HL-60 (cell line): ENCODE measurements around the gene ABCD1.

Experiments
- DNase-seq, 2 experiments: peaks; one replicate each; pipeline ENCODE4 v3.0.0-alpha.2; 2010 to 2020; ENCODE audit warnings: low read depth in 1 of 2, low spot score in 1 of 2
- H3K27ac ChIP-seq: fragments of 250-450 bp; sonication (Bioruptor Pico); replicated peaks from 2 replicates; pipeline ENCODE4 v1.5.1; 2020; ENCODE audit warnings: mild to moderate bottlenecking, moderate library complexity
- H3K27me3 ChIP-seq: fragments of 250-450 bp; sonication (Bioruptor Pico); 2 replicates; pipeline ENCODE4 v1.5.1; 2021; ENCODE audit warnings: mild to moderate bottlenecking, moderate library complexity; ENCODE audit not compliant: insufficient read depth, poor library complexity, severe bottlenecking
- H3K4me3 ChIP-seq: replicated peaks from 2 replicates; pipeline ENCODE4 v1.5.1; 2011; ENCODE audit warnings: mild to moderate bottlenecking, control low read depth, low read length; ENCODE audit not compliant: insufficient read depth
- GABPA ChIP-seq: IDR thresholded peaks from 2 replicates; pipeline ENCODE4 v1.6.1; 2012; ENCODE audit warnings: low read depth
- POLR2AphosphoS5 ChIP-seq: IDR thresholded peaks from 2 replicates; pipeline ENCODE4 v1.6.1; 2012; ENCODE audit warnings: low read depth
- SPI1 ChIP-seq: IDR thresholded peaks from 2 replicates; pipeline ENCODE4 v1.6.1; 2012; ENCODE audit warnings: low read depth, mild to moderate bottlenecking, borderline replicate concordance
- TF ChIP-seq, protein P1 (sequence below): IDR thresholded peaks from 2 replicates; pipeline ENCODE4 v1.6.1; 2012; ENCODE audit warnings: low read depth; ENCODE audit not compliant: insufficient replicate concordance
- TF ChIP-seq, protein P2 (sequence below): IDR thresholded peaks from one replicate; pipeline ENCODE4 v1.5.1; 2011; ENCODE audit warnings: low read length, control low read depth, inconsistent platforms; ENCODE audit not compliant: insufficient read depth

The ABCD1 gene

DNA sequence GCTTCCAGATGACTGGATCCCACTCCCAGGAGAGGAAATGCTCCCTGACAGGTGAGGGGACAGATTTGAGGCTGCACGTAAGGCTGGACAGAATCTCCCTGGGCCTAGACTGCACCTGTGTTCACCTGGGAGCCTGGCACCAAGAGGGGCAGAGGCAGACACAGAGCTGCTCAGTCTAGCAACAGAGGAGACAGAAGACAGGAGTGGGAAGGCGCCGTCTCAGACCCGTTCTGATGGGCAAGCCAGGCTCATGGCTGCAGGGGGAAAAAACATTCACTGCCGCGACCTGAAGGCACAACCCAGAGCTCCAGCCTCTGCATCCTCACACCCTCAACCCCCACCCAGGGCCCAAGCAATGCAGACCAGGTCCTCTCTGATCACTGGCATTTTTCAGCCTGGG is 17.2 kb upstream of the ABCD1 start:
- H3K27me3 ChIP-seq = no peaks in the 10 kb centered on the region
- no peak for DNase-seq
- TF ChIP-seq GABPA (no peak), SPI1 (no peak)
- TF ChIP-seq, protein P1, sequence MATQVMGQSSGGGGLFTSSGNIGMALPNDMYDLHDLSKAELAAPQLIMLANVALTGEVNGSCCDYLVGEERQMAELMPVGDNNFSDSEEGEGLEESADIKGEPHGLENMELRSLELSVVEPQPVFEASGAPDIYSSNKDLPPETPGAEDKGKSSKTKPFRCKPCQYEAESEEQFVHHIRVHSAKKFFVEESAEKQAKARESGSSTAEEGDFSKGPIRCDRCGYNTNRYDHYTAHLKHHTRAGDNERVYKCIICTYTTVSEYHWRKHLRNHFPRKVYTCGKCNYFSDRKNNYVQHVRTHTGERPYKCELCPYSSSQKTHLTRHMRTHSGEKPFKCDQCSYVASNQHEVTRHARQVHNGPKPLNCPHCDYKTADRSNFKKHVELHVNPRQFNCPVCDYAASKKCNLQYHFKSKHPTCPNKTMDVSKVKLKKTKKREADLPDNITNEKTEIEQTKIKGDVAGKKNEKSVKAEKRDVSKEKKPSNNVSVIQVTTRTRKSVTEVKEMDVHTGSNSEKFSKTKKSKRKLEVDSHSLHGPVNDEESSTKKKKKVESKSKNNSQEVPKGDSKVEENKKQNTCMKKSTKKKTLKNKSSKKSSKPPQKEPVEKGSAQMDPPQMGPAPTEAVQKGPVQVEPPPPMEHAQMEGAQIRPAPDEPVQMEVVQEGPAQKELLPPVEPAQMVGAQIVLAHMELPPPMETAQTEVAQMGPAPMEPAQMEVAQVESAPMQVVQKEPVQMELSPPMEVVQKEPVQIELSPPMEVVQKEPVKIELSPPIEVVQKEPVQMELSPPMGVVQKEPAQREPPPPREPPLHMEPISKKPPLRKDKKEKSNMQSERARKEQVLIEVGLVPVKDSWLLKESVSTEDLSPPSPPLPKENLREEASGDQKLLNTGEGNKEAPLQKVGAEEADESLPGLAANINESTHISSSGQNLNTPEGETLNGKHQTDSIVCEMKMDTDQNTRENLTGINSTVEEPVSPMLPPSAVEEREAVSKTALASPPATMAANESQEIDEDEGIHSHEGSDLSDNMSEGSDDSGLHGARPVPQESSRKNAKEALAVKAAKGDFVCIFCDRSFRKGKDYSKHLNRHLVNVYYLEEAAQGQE = no peak
- H3K4me3 ChIP-seq = no peak overlapping the region
- H3K27ac ChIP-seq = no peak overlapping the region

DNA sequence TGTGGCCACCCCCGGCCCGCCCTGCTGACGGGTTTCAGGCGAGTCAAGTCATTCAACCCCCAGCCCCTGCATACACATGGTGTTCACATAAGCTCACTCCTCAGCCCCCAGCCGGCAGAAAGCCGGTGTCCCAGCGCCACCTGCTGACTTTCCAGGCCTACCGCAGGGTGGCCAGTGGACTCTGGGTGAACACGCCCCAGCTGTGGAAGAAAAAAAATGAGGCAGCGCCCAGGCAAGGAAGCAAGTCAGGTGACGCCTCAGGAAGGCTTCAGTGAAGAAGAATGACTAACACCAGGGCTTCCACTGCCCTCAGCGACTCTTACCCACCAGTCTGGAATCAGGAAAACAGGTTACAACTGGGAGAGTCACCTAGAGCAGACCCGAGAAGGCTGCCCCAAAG is 16.2 kb upstream of the ABCD1 start:
- TF ChIP-seq SPI1 = no peak
- TF ChIP-seq, protein P2, sequence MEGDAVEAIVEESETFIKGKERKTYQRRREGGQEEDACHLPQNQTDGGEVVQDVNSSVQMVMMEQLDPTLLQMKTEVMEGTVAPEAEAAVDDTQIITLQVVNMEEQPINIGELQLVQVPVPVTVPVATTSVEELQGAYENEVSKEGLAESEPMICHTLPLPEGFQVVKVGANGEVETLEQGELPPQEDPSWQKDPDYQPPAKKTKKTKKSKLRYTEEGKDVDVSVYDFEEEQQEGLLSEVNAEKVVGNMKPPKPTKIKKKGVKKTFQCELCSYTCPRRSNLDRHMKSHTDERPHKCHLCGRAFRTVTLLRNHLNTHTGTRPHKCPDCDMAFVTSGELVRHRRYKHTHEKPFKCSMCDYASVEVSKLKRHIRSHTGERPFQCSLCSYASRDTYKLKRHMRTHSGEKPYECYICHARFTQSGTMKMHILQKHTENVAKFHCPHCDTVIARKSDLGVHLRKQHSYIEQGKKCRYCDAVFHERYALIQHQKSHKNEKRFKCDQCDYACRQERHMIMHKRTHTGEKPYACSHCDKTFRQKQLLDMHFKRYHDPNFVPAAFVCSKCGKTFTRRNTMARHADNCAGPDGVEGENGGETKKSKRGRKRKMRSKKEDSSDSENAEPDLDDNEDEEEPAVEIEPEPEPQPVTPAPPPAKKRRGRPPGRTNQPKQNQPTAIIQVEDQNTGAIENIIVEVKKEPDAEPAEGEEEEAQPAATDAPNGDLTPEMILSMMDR = peak; percentile 17
- H3K27me3 ChIP-seq = no peaks in the 10 kb centered on the region
- no peak overlapping the region for H3K27ac ChIP-seq
- peak; percentile 12 to 81 for DNase-seq
- H3K4me3 ChIP-seq = no peak overlapping the region

DNA sequence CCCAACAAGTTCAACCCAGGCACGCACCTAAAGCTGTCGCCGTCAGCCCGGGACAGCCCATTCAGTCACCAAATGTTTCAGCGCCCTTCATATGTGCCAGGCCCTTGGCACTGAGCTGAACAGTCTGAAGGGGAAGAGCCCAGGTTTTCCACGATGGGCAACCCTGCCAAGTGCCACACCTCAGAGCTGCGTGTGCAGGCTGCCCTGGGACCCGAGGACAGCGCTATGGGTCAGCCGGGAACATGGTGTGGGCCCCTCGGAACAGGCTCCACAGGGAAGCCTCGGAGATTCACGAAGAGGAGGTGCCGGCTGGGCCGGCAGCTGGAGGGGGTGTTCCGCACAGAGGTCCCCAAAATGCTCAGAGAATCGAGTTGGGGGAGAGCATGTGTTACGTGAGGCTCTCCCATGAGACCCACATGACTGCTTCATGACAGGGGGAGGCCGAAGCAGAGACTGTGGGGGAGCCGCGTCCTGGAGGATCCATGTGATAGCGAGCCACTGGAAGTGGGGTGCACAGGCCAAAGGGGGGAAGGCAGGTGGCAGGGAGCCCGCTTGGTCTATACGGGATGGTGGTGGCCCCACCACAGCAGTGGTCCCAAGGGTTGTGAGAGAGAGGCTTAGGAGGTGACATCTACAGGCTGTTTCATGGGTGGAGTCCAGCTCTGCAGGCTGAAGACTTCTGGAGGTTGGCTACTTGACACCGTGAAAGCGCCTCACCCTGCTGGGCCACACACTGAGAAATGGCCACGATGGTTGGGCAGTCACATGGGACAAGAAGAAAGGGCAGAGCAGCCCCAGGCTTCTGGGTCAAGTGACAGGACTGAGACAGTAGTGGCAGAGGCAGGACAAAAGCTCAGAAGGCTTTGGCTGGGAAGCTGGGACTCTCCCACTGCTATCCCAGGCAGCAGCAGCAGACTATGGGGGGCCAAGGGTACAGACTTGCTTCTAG is 14.7 kb upstream of the ABCD1 start:
- DNase-seq = no peak
- no peak for TF ChIP-seq SPI1
- TF ChIP-seq POLR2AphosphoS5 = no peak
- TF ChIP-seq, protein P1 = no peak
- TF ChIP-seq, protein P2 = no peak
- no peak for TF ChIP-seq GABPA
- H3K27ac ChIP-seq = no peak overlapping the region

DNA sequence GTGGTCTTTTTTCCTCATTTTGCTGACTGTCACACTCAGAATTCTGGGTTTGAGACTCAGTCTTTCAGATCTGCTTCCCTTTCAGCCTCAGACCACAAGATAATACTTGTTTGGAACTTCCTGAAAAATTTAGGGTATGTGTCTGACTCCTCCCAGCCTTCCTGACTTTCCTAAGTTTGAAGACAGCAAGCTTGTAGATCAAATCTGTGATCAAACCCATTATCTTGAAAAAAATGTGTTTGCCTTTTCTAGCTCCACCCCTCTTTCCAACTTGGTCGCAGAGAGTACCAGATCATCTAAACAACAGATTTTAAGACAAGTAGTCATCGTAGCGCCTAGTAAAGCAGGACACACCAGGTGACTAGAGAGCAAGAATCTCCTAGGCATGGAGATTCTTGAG is 10.4 kb upstream of the ABCD1 start:
- no peak for TF ChIP-seq SPI1
- no peak for TF ChIP-seq POLR2AphosphoS5
- TF ChIP-seq, protein P2 = no peak
- TF ChIP-seq, protein P1 = no peak
- TF ChIP-seq GABPA = no peak
- no peak overlapping the region for H3K27ac ChIP-seq
- no peak overlapping the region for H3K4me3 ChIP-seq
- DNase-seq = peak in 1 of 2 experiments; percentile 10
- no peaks in the 10 kb centered on the region for H3K27me3 ChIP-seq

More for the DNA sequence above, 14.7 kb upstream of the ABCD1 start:
- Histone ChIP-seq H3K4me3 (no peak overlapping the region), H3K27me3 (no peaks in the 10 kb centered on the region)
